GM10266 (cell line): ENCODE data around the gene TWIST2.

Source experiments
- DNase-seq: peaks from one replicate; pipeline ENCODE4 v3.0.0; 2012; ENCODE audit errors: extremely low spot score
- TF ChIP-seq, protein P1 (sequence below): IDR thresholded peaks from 2 replicates; pipeline ENCODE4 v1.5.1; 2012; ENCODE audit warnings: mild to moderate bottlenecking, low read depth; ENCODE audit not compliant: control insufficient read depth, insufficient read depth; ENCODE audit errors: missing control alignments

TWIST2 gene

DNA sequence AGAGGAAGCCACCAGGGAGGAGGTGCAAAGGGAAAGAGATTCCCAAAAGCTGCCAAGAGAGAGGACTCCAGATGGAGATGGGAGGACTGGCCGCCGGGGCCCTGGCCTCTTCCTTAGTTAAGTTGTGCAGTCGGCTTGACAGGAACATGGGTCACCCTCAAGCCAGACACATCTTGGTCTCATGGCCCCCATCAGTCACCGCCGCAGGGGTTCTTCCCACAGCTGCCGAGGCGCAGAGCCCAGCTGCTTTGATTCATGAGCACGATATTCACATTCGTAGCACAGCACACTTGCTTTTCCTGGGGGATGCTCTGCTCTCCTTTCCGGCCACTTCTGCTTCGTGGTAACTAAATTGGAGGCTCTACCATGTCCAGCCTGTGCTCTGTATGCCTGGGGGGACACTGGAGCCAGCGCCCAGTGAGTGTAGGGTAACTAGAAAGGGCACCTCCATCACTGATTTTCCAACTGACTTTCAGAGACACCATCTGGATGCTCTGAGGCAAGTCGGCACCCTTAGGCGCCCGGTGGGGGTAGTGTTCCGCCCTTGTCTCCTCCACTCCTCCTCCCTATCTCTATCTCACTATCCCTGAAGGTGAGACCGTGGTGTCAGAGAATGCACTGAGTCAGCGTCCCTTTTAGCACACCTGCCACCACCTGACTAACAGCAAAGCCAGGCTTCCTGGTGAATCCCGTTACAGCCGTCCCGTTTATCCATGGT is 13.3 kb downstream of the TWIST2 start:
- TF ChIP-seq, protein P1, sequence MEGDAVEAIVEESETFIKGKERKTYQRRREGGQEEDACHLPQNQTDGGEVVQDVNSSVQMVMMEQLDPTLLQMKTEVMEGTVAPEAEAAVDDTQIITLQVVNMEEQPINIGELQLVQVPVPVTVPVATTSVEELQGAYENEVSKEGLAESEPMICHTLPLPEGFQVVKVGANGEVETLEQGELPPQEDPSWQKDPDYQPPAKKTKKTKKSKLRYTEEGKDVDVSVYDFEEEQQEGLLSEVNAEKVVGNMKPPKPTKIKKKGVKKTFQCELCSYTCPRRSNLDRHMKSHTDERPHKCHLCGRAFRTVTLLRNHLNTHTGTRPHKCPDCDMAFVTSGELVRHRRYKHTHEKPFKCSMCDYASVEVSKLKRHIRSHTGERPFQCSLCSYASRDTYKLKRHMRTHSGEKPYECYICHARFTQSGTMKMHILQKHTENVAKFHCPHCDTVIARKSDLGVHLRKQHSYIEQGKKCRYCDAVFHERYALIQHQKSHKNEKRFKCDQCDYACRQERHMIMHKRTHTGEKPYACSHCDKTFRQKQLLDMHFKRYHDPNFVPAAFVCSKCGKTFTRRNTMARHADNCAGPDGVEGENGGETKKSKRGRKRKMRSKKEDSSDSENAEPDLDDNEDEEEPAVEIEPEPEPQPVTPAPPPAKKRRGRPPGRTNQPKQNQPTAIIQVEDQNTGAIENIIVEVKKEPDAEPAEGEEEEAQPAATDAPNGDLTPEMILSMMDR = no peak

DNA sequence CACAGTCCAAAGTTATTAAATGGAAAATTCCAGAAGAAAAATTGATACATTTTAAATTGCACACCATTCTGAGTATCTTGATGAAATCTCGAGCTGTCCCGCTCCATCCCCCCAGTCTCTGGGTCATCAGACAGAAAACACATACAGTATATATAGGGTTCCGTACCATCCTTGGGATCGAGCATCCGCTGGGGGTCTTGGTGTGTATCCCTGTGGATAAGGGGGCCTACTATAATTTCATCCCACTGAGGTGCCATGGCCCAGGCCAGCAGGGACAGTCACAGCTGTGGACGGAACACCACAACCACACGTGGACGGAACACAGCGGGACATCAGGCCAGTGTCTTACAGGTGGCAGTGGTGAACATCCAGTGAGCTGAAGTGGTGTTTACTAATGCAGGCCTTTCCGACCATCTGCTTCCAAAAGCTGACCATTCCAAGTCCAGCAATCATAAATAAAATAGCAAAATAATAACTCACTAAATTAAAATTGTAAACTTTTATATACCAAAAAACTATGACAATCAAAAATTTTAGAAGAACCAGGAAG is 14.0 kb downstream of the TWIST2 start:
- TF ChIP-seq, protein P1 = no peak
- DNase-seq = no peak

More for the DNA sequence above, 13.3 kb downstream of the TWIST2 start:
- no peak for DNase-seq

DNA sequence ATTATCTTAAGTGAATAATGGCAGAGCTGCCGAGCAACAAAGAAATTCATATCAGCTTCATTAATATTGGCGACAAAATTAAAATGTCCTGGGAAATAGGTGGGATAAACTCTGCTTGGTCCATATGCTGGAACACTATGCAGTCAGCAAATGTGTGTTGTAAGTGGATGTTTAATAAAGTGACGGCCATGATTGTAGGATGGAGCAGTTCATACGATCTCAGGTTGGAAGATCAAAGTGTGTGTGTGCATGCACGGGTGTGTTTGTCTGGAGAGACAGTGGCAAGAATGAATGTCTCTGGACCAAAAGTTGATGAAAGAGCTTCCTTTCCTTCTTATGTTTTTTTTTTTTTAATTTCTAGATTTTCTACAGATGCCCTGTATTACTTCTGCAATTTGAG is 14.8 kb downstream of the TWIST2 start:
- DNase-seq = no peak
- TF ChIP-seq, protein P1 = no peak

DNA sequence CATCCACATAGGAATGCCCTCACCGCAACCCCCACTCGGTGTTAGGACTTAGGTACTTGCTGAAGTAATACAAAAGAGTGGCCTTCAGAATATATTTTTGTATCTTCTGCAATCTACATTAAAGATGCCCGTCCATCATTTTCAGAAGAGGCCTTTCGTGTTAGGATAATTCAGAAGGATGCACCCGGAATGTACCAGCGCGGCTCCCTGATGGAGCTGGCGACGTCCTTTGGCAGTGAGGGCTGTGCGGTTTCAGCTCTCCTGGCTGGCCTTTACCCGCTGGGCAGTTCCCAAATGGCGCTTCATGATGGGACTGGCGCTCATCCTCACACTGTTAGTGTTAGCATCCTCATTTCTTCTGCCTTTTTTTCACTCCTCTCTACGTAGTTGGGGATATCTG is 15.3 kb downstream of the TWIST2 start:
- no peak for DNase-seq
- TF ChIP-seq, protein P1 = no peak

- TF ChIP-seq, protein P1 = no peak
- DNase-seq = no peak
Measured at GRCh38 chr2:238863749-238864206, 15.9 kb downstream of the TWIST2 start.

GRCh38 chr2:238864207-238865014 is 16.5 kb downstream of the TWIST2 start:
- TF ChIP-seq, protein P1 = no peak
- no peak for DNase-seq
